ENCODE data around the gene IRF1. TPM values are rescaled to one million over a fixed set of nuclear protein-coding genes. Genes with fewer than 3 reads are reported as not detected.

Gene IRF1
- total RNA-seq, 1 experiment from 2014 or later, result 5.7 TPM

DNA sequence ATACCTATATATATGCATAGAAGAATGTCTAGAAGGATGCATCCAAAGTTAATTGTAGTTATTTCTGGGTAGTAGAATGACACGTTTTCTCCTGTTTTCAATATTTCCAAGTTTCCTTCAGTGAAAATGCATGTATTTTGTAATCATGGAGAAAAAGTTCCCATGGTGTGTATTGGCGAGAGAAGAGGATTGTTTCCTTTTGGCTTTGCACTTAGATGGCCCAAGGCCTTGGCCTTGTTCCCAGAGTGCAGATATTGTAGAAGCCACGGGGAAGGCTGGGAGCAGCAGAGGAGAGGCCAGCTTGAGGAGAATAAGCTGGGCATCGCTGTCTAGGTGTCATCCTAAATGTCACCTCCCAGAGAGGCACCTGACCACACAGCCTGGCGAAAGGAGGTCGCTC, 44.0 kb downstream of the IRF1 start:
- no peak for TF ChIP-seq CTCF (conservative IDR thresholded peaks at IDR 0.05; ENCODE audit: low read depth, low read length)
- TF ChIP-seq EZH2 (IDR thresholded peaks at IDR 0.05; ENCODE audit: borderline replicate concordance, low read depth, low read length, poor library complexity, severe bottlenecking), result no peak
- BruUV-seq (replicated peaks), result no TSS peak
- intact Hi-C loops (cut with micrococcal nuclease; ENCODE audit: unreplicated experiment), result no loop called here
- POLR2A ChIA-PET (ENCODE audit: low non-redundant PET), result no interaction called here
- DNase-seq (ENCODE audit: low spot score), result no peak
- Histone ChIP-seq H3K36me3 (ENCODE audit: insufficient read depth, low read length, poor library complexity, severe bottlenecking) (no peaks in the 10 kb centered on the region), H3K27me3 (replicated peaks; ENCODE audit: insufficient read depth, low read depth, low read length, poor library complexity) (no peaks in the 10 kb centered on the region), H3K4me1 (ENCODE audit: insufficient read depth, low read length, poor library complexity, severe bottlenecking) (no peaks in the 10 kb centered on the region), H3K4me3 (ENCODE audit: low read depth, low read length, poor library complexity, severe bottlenecking) (no peak overlapping the region), H3K9me3 (ENCODE audit: low read depth, low read length, poor library complexity, severe bottlenecking) (no peaks in the 10 kb centered on the region), H3K27ac (ENCODE audit: low read depth, low read length, poor library complexity, severe bottlenecking) (no peak overlapping the region)
- CTCF ChIA-PET, result no interaction called here

DNA sequence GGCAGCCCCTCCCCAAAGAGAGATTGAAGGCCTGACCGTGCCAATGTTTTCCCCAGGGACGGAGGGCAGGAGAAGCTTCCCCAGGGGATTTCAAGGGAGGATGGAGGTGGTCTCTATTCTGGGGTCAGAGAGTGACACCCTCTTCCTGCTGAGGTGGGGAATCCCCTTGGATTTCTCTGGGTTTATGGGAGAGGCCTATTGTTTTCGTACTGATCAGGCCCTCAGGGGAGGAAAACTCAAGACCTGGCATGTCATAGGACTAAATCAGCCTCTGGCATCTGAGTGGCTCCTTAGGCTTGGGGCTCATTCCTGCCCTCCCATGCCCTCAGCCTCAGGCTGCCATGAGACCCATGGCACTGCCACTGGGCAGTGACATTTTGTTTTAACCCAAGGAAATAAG, 44.6 kb downstream of the IRF1 start:
- no peaks in the 10 kb centered on the region for H3K9me3 ChIP-seq (ENCODE audit: low read depth, low read length, poor library complexity, severe bottlenecking)
- TF ChIP-seq EZH2 (IDR thresholded peaks at IDR 0.05; ENCODE audit: borderline replicate concordance, low read depth, low read length, poor library complexity, severe bottlenecking), result no peak
- H3K4me3 ChIP-seq (ENCODE audit: low read depth, low read length, poor library complexity, severe bottlenecking), result no peak overlapping the region
- no peaks in the 10 kb centered on the region for H3K4me1 ChIP-seq (ENCODE audit: insufficient read depth, low read length, poor library complexity, severe bottlenecking)
- POLR2A ChIA-PET (ENCODE audit: low non-redundant PET), result no interaction called here
- no TSS peak for BruUV-seq (replicated peaks)
- no peak overlapping the region for H3K27ac ChIP-seq (ENCODE audit: low read depth, low read length, poor library complexity, severe bottlenecking)
- CTCF ChIA-PET, result no interaction called here
- intact Hi-C loops (cut with micrococcal nuclease; ENCODE audit: unreplicated experiment), result no loop called here
- no peaks in the 10 kb centered on the region for H3K36me3 ChIP-seq (ENCODE audit: insufficient read depth, low read length, poor library complexity, severe bottlenecking)
- no peaks in the 10 kb centered on the region for H3K27me3 ChIP-seq (replicated peaks; ENCODE audit: insufficient read depth, low read depth, low read length, poor library complexity)
- no peak for DNase-seq (ENCODE audit: low spot score)

GRCh38 chr5:132445640-132445923, 45.0 kb downstream of the IRF1 start:
- ChIA-PET POLR2A (ENCODE audit: low non-redundant PET) (no interaction called here), CTCF (no interaction called here)

More at GRCh38 chr5:132445640-132445923, 45.0 kb downstream of the IRF1 start:
- no TSS peak for BruUV-seq (replicated peaks)
- Histone ChIP-seq H3K27me3 (replicated peaks; ENCODE audit: insufficient read depth, low read depth, low read length, poor library complexity) (no peaks in the 10 kb centered on the region), H3K4me1 (ENCODE audit: insufficient read depth, low read length, poor library complexity, severe bottlenecking) (no peaks in the 10 kb centered on the region), H3K27ac (ENCODE audit: low read depth, low read length, poor library complexity, severe bottlenecking) (no peak overlapping the region), H3K36me3 (ENCODE audit: insufficient read depth, low read length, poor library complexity, severe bottlenecking) (no peaks in the 10 kb centered on the region), H3K4me3 (ENCODE audit: low read depth, low read length, poor library complexity, severe bottlenecking) (no peak overlapping the region), H3K9me3 (ENCODE audit: low read depth, low read length, poor library complexity, severe bottlenecking) (no peaks in the 10 kb centered on the region)
- TF ChIP-seq EZH2 (IDR thresholded peaks at IDR 0.05; ENCODE audit: borderline replicate concordance, low read depth, low read length, poor library complexity, severe bottlenecking), result no peak
- no peak for TF ChIP-seq CTCF (conservative IDR thresholded peaks at IDR 0.05; ENCODE audit: low read depth, low read length)
- intact Hi-C loops (cut with micrococcal nuclease; ENCODE audit: unreplicated experiment), result no loop called here
- no peak for DNase-seq (ENCODE audit: low spot score)

Measured in A673 (cell line).